Activated gamma-delta T cell (primary cell): ENCODE measurements around the gene CLIC3.

ENCODE experiments used
- DNase-seq: peaks from one replicate; lab custom pipeline; 2025; lab: John Stamatoyannopoulos, UW

The CLIC3 gene

DNA sequence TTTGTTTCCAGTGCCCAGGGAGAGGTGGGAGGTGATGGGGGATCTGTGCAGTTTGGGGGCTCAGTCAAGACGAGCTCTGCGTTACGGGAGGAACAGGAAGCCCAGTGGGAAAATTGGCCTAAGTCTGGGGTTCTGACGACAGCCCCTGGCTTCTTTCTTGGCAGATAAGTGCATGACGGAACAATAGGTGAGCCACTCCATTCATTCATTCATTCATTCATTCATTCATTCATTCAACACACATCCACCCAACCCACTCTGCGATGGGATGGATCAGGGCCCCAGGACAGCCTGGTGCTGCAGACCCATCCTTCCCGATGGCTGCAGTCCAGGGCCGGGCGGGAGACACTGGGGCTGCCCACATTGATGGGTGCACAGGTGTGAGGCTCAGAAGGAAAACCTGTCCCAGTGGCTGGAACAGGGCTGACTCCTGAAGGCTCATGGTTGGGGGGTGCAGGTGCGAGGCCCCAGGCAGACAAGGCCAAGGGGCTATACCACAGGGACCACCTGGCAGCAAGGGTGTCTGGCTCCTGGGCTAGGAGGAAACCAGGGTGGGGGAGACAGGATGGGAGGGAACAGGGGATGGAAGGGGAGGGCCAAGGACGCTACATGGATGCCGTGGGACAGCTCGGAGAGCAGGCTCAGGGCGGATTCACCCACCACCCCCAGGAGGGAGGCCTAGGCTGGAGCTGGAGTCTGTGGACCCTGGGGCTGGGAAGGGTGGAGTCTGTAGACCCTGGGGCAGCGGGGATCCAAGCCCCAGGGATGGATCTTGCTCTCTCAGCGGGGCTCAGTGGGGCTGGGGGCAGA is 15.5 kb downstream of the CLIC3 start:
- DNase-seq, result no peak

DNA sequence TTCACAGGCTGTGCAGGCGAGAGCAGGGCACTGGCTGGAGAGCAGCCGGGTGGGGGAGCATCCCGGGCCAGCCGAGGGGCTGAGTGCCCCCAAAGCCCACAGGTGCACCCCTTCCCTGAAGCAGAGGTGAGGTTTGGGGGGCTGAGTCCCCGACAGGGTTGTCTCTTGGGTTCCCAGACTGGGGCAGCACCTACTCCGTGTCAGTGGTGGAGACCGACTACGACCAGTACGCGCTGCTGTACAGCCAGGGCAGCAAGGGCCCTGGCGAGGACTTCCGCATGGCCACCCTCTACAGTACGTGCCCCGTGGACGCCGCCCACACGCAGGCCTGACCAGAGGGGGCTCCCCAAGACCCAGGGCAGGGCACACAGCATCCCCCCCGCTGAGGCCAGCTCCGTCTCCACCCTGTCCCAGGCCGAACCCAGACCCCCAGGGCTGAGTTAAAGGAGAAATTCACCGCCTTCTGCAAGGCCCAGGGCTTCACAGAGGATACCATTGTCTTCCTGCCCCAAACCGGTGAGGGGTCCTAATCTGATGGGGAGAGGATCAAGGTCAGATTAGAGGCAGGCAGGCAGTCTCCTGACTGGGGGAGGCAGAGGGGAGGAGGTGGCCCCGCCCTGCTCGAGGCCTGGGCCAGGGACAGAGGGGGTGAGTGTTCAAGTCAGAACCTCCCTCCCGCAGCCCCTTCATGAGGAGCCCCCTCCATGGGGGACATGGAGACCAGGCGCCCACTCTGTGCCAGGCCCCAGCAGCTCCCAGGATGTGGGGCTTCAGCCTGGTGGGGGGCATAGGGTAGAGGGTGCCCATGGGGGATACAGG is 16.4 kb downstream of the CLIC3 start:
- DNase-seq, result no peak

DNA sequence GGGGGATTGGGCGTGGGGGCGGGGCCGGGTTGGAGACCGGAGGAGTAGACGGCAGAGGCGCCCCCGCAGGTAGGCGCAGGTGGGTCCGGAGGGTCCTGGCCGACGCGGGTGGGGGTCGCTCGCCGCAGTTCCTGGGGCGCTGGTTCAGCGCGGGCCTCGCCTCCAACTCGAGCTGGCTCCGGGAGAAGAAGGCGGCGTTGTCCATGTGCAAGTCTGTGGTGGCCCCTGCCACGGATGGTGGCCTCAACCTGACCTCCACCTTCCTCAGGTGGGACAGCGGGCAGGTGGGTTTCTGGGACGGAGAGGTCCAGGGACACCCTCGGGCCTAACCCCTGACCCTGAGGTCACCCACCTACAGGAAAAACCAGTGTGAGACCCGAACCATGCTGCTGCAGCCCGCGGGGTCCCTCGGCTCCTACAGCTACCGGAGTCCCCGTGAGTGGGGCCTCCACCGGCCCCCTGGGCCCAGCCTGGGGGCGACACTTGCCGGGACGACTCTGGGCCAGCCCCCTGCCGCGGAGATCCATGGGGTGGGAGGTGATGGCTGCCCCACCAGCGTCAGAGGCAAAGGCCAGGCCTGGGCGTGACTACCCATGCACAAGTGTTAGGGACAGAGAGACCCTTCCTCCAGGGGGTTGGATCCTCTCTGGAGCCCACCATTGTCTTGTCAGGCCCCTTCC is 17.4 kb downstream of the CLIC3 start:
- DNase-seq, result no peak

DNA sequence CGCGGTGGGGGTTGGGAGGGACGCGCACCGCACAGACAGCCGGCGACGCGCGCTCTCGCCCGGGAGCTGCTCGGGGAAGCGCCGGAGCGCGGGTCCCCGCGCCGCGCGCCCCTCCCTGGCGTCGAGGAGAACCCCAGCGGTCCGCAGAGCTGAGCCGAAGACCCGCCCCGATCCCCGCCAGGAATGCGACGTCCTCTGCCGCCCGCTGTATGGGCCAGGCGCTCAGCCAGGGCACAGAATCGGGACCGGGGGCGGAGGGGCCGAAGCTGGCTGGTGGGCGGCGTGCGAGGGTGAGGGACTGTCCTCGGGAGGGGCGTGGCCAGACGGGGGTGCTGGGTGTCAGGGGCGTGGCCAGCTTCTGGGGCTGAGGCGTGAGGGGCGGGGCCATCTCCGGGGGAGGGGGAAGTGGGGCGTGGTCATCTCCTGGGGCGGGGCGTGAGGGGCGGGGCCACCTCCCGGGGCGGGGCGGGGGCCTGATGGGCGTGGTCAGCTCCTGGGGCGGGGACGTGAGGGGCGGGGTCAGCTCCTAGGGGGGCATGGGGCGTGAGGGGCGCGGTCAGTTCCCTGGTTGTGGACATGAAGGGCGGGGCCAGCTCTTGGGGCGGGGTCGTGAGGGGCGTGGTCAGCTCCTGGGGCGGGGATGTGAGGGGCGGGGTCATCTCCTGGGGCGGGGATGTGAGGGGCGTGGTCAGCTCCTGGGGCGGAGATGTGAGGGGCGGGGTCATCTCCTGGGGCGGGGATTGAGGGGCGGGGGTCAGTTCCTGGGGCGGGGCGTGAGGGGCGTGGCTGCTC is 18.1 kb downstream of the CLIC3 start:
- DNase-seq, result peak; percentile 75

DNA sequence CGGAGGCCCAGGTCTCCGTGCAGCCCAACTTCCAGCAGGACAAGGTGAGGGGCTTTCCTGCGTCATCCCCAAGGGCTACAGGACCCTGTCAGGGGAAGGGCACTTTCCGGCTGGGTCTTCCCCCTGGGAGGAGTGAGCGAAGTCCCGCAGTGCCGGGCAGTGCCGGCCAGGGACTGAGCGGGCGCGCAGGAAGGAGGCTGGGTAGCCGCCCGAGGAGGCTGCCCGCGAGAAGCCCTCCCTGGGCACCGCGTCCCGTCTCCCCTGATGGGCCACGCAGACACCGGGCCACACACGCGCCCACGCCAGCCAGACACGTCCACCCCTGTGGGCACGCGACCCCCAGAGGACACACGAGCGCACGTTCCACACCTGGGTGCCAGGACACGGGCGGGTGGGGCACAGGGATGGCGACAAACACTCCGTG is 18.7 kb downstream of the CLIC3 start:
- no peak for DNase-seq

GRCh38 chr9:136977223-136977622 is 19.1 kb downstream of the CLIC3 start, which contains the start of gene PTGDS:
PTGDS (plus strand) TSS chr9:136977504; CDS start chr9:136977579, 75 bp downstream.
- no peak for DNase-seq

- no peak for DNase-seq
Observed at GRCh38 chr9:136975644-136976043, 20.7 kb downstream of the CLIC3 start.

- DNase-seq, result no peak
Observed at GRCh38 chr9:136974817-136975535, 21.4 kb downstream of the CLIC3 start.

DNA sequence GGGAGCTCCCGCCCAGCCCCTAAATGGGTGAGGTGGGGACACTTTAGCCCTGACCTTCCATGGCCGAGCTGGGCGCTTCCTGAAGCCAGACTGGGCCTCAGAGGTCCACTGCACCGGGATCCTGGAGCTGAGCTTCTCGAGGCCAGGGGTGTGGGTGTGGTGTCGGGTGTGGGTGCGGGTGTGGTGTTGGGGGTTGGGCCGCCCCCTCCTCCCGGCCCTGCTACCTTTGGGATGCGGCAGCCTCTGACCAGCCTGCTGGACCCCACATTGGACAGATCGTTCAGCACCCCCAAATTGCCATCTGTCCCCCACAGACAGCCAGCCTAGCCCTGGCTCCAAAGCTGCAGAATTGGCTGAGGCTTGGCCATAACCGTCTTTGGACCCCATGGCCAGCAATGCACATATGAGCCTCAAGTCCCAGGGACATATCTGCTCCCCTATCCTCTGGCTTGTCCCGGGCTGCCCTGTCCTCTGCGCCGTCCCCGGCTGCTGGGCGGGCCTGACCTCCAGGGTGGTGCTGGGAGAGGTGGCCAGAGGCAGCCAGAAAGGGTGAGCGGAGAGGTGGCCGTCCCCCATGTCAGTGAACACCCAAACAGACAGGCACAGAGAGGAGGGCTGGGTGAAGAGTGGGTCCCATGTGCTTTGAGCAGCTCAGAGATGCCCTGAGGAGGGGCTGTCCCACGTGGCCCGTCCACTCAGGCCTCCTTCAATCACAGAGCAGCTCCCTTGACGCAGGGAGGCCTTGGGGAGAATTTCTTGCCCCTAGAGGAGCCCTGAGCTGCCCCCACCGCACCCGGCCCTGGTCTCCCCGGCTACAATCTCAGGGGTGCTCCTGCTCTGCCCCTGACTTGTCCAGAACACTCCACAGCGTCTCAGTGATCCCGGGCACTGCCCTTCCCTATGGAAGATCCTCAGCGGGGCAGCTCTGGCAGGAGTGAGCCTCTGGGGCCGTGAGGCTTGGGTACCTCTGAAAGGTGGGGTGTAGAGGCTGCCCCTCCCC is 22.4 kb downstream of the CLIC3 start:
- DNase-seq, result no peak

DNA sequence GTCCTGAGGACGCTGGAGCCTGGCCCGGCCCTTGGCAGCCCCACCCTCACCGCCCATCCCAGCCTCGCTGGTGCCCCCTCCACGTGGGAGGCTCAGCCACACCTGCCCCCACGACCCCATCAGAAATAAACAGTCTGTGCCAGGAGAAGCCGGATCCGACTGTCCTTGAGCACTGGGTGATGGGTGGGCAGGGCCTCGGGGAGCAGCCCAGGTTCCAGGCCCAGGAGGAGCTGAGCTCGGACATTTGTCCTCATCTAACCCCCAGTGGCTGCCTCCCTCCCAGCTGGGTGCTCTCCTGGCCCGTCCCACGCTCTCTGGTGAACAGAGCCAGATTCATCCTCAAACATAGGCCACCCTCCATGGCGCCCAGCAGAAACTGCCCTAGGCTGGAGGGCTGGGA is 23.6 kb downstream of the CLIC3 start:
- DNase-seq, result no peak

- DNase-seq, result no peak
Observed at GRCh38 chr9:136972335-136972734, 24.0 kb downstream of the CLIC3 start.

DNA sequence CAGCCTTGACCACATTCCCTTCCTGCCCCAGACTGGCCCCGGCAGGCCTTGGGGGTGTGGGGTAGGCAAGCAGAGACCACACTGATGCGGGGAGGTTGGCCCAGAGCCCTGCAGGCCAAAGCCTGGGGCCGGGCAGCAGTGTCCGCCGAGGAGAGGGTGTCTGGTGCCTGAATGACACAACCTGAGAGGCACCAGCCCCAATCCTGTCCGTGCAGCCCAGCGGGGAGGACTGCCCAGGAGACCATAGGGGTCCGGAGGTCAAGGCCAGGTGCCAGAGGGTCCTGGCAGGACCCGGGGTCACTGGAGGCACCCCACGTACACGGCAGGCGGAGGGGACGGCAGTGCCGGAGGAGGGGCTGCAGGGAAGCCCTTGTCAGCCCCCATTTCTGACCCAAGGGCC is 24.6 kb downstream of the CLIC3 start:
- no peak for DNase-seq

- DNase-seq, result no peak
Observed at GRCh38 chr9:136970361-136970760, 26.0 kb downstream of the CLIC3 start.

GRCh38 chr9:136969774-136970173 is 26.6 kb downstream of the CLIC3 start:
- DNase-seq, result no peak

DNA sequence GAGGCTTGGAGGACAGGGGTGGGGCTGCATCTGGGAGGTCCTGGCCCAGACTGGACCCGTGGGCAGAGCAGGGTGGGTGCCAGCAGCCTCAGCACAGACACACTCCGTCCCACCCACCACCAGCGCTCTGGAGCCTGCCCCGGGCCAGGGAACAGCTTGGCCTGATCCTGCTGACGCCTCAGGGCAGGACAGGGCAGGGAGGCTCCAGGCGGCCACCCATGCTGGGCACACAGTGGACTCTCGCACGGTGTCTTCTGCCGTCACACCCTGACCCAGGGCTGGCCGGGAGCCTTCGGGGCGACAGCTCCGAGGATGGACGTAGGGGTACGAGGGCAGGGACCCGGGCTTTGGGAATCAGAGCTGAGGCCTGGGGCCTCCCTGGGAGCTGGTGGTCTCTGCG is 27.2 kb downstream of the CLIC3 start:
- no peak for DNase-seq

- DNase-seq, result no peak
Observed at GRCh38 chr9:136968333-136969127, 27.8 kb downstream of the CLIC3 start.

GRCh38 chr9:136965771-136966484 is 30.4 kb downstream of the CLIC3 start:
- DNase-seq, result no peak

DNA sequence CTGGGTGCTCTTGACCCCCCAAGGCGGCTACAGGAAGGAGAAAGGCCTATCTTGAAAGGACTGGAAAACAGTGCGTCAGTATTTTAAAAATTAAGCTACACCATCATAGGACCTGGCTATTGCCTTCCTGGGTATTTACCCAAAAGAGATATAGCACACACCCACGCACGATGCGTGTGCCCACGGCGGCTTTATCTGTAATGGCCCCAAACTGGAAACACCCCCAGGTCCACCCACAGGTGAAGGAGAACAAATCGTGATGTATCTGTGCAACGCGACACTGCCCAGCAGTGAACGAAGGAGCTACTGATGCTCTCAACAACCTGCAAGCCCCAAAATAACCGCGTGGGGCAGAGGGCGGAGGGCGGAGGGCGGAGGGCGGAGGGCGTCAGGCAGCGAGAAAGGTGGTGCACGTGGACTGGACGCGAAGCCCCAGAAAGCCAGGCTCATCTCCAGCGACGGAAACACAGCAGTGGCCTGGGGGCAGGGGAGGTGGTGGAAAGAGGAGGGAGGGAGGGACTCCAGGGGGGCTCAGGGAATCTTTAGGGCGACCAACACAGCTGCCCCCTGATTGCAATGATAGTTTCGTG is 31.4 kb downstream of the CLIC3 start:
- DNase-seq, result no peak
